GM19463 (cell line): ENCODE measurements around the gene NRP1.

Experiments
- ATAC-seq: cut with Tn5 transposase; IDR thresholded peaks from one replicate; pipeline ENCODE4 v1.9.1; 2021; ENCODE audit warnings: mild to moderate bottlenecking, moderate library complexity; ENCODE audit not compliant: unreplicated experiment

NRP1 gene

DNA sequence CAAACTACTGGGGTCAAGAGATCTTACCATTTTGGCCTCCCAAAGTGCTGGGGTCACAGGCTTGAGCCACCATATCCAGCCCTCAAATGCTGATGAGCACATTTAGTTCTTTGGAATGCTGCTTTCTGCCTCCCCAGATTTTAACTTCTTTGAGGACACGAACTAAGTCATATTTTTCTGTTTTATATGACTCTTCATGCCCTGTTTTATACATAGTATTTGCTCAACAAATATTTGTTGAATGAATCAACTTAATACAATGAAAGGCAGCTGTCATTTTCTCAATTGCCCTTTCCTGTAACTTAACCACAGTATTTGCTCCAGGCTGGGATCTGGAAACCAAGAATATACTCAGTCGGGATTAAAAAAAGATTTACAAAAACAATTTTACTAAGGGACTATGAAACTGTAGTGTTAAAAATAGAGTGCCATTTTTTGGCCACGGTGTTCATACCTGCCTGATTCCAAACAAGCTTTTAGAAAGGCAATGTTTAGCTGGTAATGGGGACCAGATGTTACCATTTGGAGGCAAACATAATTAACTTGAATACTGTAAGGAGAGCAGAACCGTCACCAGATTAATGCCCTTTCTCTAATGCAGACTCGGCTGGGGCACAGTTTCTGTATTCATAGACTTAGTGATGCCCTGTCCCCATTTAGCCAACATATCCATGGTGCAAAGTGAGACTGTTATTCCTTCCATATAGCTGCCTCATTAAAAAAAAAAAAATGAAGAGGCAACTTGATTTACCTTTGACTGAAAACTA lies 117.6 kb downstream of the NRP1 start:
- ATAC-seq = no peak

DNA sequence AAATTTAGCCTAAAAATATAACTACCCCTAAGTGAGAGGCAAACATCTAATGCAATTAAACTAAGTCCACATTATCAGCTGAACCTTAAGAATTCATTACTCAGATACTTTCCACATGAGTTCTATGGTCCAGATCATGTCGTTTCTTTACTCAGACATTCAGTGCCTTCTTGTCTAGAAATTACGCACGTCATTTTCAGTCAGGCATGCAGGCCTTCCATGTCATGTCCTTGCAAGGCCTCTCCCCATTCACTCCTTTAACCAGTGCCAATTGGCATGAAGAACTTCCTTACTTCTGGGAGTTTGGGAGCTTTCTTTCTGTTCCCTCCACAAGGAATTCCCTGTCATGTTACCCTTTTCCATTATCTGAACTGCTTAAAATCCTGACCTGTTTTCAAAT lies 118.8 kb downstream of the NRP1 start:
- no peak for ATAC-seq

DNA sequence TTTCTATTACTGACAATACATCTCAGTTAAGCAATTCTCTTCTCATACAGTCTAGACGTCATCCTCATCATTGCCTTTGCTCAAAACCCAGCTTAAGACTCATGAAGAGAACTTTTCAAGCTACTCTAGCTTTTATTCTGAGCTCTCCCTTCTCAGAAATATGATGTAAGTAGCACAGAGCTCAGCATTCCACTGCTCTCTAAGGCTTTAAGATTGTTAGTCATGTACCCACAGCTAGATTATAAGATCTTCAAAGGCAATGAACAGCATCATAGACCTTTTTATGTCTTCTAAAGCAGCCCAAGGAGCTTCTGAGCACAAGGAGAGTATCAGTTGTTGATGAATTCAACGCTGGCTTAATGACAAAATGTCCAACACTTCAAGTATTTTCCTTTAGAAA lies 119.3 kb downstream of the NRP1 start:
- no peak for ATAC-seq

GRCh38 chr10:33214174-33214573 lies 120.3 kb downstream of the NRP1 start:
- ATAC-seq = no peak

DNA sequence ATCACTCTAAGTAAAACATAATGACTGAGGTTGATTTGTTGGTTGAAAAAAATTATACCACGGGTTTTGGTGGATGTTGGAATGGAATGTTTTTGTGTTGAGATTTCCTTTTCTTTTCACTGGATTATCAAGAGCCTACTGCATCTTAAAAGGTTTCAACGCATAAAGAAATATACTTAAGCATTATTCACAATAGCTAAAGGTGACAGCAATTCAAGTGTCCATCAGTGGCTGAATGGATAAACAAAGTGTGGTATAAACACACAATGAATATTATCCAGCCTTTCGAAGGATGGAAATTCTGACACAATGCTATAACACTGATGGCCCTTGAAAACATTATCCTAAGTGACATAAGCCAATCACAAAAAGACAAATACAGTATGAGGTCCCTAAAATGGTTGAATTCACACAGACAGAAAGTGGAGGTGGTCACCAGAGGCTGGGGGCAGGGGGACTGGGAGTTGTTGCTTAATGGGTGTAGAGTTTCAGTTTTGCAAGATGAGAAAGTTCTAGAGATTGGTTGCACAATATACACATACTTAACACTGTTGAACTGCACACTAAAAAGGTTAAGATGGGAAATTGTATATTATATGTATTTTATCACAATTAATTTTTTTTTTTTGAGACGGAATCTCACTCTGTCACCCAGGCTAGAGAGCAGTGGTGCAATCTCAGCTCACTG lies 122.3 kb downstream of the NRP1 start:
- ATAC-seq = no peak

DNA sequence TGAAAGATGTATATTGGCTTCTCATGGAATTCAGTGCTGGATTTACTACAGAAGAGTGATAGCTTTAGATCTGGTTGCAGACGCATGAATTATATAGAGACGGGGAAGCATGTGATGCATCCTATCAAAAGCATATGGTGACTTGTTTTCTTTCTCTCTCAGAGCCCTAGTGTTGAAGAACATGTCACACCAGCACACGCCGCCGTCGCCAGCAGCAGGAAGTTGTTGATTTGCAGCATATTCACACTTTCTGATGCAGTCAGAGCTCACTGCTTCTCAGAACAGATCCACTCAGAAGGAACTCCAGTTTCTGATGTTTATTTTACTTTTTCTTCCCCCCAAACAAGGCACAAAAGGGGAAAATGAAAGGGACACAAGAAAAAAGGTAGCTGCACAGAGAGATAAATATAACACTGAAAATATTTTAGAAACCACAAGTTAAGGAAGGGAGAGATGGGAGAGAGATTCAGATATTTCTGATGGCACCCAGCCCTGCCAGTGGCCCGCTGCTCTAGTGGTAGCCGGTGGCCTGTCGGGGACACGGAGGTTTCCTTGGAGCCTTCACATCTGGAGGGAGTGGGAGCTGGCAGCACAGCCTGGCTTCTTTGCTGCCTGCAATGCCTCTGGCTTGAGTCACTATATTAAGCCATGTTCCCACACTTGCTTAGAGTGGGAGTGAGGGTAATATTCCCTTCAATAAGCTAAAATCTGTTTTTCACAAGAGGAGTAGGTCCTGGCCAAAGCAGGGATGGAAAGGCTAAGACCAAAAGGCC lies 123.2 kb downstream of the NRP1 start:
- ATAC-seq = no peak

GRCh38 chr10:33209802-33210201 lies 124.7 kb downstream of the NRP1 start:
- no peak for ATAC-seq

DNA sequence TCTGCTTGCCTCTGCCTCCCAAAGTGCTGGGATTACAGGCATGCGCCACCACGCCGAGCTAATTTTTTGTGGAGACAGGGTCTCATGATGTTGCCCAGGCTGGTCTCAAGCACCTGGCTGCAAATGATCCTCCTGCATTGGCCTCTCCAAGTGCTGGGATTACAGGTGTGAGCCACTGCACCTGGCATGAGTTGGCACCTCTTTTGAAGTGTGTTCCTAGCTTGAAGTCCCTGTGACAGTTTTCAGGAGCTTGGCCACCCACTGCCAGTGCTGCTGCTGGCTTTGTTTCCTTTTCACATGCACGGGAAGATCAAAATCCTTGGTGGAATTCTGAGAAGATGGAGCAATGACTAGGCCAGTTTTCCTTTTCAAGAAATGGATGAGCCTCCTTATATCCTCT lies 126.3 kb downstream of the NRP1 start:
- ATAC-seq = no peak

- ATAC-seq = no peak
Measured at GRCh38 chr10:33204031-33204430, 130.4 kb downstream of the NRP1 start.

DNA sequence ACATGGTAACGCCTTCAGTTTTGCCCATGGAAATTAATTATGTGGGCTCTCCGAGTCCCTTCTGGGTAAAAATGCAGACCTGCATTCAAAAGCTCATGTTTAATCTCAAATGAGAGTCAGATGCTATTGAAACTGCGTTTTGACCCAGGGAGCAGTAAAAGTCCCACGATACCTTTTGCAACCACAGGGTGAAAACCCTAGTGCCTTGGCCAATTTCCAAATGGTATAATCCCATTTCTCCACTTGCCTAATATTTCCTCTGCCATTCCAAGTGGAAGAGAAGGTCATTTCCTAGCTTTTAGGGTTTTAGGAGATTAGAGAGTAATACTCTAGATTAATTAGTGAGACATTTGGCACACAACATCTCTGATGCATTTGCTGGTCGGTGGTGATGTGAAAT lies 132.5 kb downstream of the NRP1 start:
- ATAC-seq = no peak

- ATAC-seq = no peak
Measured at GRCh38 chr10:33201056-33201780, 133.2 kb downstream of the NRP1 start.

DNA sequence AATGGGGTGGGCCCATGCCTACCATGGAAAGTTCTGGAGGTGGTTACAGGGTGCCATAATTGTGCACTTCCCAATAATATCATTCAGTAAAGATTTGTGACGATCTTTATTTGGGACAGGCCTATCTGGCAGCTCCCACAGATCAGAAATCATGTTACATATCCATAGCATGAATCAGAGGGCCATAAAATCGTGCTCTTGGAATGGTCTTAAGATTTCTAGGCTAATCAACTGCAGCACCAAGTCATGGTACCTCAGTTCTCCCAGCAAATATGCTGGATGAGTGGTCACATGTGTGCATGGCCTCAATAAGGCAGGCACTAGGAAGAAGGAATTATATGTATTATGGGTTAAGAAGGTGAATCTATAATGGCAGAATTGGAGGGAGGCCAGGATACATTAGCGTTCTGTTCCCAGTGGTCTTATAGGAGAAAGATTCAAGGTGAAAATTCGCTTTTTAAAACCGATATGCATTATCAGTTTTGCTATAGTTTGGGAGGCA lies 134.7 kb downstream of the NRP1 start:
- no peak for ATAC-seq

DNA sequence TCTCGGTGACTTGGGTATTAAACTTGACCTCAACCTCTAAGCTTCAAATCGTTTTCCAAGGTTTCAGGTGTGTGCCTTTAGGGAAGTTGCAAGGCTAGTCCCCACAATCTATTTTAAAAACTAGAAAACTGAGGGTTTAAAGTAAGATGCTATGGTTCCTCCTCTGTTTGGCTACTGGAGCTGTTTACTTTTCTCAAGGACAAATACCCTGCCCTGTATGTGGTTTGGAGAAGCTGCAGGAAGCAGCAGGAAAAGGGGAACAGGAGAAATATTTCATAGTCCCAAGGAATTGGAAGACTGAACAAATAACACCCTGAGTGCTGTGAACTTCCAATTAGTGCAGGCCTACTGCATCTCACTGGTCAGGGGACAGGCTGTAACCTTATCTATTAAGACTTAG lies 135.9 kb downstream of the NRP1 start:
- no peak for ATAC-seq

DNA sequence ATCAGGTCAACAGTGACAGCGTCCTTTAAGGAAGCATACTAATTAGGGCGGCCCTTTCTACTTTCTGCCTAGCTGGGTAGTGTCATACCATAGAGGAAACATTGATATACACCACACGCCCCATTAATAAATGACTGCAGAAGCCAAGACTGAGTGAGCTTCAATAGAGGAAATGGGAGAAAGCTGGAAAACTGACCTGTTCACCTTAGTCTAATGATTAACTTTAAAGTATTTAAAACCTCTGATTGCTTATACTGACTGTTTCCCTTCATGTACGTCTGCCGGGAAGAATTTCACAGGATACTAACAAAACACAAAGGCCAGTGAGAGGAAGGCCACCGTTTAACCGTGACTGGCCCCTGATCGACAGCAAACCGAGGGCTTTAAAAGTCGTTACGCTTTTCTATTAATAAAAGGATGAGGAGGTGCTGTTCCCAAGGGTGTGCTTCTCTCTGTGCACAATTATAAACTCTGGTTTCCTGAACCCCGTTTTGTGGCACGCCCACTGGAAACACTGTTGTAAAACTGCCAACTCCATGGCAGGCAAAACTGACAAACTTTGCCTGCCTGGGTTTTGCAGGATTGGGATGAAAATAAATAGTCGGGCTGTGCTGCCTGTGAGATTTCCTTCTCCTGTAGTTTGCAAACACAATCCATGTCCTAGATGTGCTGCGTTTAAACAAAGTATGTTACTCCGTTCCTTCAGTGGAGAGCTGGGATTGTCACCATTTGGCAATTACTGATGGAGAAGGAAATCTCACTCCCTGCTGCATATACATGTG lies 137.6 kb downstream of the NRP1 start:
- ATAC-seq = no peak

- no peak for ATAC-seq
Measured at GRCh38 chr10:33196377-33196706, 138.1 kb downstream of the NRP1 start.

DNA sequence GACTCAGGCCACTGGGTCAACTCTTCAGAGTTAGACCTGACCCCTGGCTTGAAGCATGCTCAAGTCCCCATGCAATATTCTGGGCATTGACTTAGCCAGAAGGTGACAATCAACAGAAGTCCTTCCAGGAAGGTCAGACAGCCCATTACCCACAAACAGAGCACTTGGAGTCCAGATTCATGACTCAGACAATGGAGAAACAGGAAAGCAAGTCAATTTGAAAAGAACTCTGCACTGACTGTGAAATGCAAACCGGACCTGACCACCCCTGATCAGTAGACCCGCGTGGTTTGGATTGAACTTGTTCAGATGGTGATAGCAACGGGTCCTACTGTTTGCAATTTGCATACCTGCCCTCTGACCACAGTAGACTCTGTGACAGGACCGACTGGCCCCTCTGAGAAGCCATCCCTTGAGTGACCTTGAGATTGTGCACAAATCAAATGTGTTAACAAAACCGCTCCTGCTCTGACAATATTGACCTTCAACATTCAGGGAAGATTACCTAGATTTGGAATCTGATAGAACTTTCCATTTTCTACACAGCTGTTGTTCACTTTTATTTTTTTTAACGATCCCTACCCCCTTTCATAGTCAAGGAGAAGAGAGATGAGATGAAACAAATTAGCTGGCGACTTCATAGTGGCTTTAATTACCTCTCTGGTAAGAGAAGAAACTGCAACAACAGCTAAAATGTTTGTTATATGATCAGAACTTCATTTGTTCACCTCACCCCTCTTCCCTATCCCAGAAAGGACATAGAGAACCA lies 138.7 kb downstream of the NRP1 start:
- no peak for ATAC-seq

DNA sequence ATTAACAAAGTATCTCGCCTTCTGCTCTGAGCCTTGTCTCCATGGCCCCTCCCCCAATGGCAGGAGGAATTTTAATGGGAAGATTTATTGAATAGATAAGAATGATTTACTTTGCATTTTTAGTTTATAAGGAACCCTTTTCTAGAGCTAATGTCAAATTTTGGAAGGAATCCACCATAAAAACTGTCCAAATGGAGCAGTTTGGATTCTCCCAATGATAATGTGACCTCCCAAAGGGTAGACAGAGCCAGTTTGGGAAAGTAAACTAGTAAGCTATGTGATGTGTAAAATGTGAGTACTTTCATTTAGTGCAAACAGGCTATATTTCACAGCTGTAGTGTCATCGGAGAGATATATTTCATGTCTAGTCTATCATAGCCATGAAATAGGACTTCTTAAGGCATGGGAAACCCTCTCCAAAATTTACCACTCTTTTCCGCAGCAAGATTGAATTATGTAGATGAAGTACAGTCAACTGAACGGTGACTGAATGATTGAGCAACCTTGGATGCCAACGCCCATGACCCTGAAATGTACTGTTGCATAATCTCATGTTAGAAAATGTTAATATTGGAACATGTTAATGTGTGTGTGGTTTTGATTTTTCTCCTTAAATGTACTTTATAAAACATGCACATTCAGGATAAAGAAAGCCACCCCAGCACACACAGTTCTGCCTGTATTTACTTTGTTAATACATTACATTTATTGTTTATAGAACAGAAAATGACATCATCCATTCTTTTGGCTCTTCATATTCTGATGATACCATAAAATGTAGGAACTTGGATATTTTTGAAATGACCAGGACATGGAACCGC lies 140.6 kb downstream of the NRP1 start:
- ATAC-seq = no peak

- ATAC-seq = peak; percentile 87
Measured at GRCh38 chr10:33193057-33193700, 141.3 kb downstream of the NRP1 start.
